ENCODE results near the gene ANKRD12.

- TF ChIP-seq CTCF (conservative IDR thresholded peaks at IDR 0.05; ENCODE audit: low read depth, low read length) (no peak), EZH2 (IDR thresholded peaks at IDR 0.05; ENCODE audit: low read length, unreplicated experiment) (no peak)
Observed at GRCh38 chr18:9280849-9281248, 144.3 kb downstream of the ANKRD12 start.
